ENCODE data around the gene KIAA0319L.

GRCh38 chr1:35536556-35537162 is 20.5 kb downstream of the KIAA0319L start:
- no peak for TF ChIP-seq CTCF (IDR thresholded peaks at IDR 0.05)
- no peak for TF ChIP-seq EP300 (IDR thresholded peaks at IDR 0.05)
- no peak for TF ChIP-seq POLR2A (IDR thresholded peaks at IDR 0.05)

Data from stomach (tissue), 4 donors.